ENCODE measurements around the gene CFDP1.

- TF ChIP-seq CTCF (IDR thresholded peaks at IDR 0.05) (no peak), POLR2A (IDR thresholded peaks at IDR 0.05) (no peak)
Measured at GRCh38 chr16:75374388-75374787, 58.9 kb downstream of the CFDP1 start.
